ENCODE data around the gene MAPK8IP3. TPM values are rescaled to one million over a fixed set of nuclear protein-coding genes. Genes with fewer than 3 reads are reported as not detected.

The MAPK8IP3 gene
- total RNA-seq, 1 donor from 2014 or later: 46.1 TPM

DNA sequence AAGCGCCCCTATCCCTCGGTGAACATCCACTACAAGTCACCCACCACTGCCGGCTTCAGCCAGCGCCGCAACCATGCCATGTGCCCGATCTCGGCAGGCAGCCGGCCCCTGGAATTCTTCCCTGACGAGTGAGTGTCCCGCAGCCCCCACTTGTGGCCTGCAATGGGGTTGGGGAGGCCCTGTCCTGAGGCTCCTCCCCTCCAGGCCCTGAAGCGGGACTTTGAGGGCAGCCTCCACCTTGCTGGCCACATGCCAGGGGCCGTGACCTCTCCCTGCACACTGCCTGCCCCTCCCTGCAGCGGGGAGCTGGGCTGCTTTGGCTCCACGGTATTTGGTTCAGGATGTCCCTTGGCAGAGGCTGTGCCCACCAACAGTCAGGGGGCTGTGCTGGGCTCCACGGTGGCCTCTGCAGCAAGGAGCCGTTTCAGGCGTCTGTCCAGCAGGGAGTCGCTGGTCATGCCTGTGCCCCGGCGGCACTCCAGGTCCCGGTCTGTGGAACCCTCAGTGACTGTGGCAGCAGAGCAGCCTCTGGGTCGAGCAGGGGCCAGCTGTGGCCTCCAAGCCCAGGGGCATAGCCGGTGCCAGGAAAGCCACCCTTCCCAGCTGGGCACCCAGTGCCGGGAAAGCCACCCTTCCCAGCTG lies 57.0 kb downstream of the MAPK8IP3 start:
- no peak for DNase-seq

DNA sequence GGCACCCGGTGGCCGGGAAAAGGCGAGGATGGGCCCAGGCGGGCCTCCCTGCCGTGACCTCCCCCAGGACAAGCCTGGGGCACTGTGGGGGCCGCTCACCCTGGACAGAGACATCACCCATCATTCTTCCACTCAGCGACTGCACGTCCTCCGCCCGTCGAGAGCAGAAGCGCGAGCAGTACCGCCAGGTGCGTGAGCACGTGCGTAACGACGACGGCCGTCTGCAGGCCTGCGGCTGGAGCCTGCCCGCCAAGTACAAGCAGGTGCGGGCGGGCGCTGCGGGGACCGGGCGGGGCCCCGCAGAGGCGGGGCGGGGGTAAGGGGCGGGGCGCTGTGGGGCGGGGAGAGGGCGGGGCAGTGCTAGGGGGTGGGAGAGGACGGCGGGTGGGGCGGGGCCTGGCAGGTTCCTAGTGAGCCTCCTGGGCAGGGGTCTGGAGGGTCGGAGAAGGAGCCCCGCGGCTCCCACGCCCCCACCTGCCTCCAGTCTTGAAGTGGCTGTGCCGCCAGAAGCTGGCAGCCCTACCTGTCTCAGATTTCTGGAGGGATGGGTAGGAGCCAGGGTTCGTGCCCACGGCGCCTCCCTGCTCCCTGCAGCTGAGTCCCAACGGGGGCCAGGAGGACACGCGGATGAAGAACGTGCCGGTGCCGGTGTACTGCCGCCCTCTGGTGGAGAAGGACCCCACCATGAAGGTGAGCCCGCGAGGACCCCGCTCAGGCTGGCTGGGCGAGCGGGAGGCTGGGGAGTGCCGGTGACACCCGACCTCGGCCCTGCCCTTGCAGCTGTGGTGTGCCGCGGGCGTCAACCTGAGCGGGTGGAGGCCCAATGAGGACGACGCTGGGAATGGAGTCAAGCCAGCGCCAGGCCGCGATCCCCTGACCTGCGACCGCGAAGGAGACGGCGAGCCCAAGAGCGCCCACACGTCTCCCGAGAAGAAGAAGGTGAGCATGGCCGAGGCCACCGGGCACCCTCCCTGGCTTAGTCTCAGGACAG lies 57.8 kb downstream of the MAPK8IP3 start:
- DNase-seq: no peak

DNA sequence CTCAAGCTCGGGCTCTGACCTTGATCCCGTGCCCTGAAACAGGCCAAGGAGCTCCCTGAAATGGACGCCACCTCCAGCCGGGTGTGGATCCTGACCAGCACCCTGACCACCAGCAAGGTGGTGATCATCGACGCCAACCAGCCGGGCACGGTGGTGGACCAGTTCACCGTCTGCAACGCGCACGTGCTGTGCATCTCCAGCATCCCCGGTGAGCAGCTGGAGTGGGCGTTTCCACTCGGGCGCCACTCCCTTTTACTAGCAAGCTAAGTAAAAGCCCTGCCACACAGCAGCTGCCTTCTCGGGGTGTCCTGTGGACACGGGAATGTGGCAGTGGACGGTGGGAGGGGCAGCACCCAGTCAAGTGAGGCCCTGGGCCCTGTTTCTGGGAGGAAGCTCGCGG lies 59.0 kb downstream of the MAPK8IP3 start:
- DNase-seq: no peak

DNA sequence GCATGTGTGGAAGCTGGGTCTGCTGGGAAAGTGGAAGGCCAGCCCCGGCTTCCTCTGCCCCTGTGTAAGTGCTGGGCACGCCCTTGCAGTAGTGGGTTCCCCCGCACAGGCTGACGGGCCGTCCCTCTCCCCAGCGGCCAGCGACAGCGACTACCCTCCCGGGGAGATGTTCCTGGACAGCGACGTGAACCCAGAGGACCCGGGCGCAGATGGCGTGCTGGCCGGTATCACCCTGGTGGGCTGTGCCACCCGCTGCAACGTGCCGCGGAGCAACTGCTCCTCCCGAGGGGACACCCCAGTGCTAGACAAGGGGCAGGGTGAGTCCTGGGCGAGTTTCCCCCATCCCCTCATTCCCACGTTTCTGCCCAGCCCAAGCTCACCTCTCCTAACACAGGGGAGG lies 59.8 kb downstream of the MAPK8IP3 start:
- no peak for DNase-seq

DNA sequence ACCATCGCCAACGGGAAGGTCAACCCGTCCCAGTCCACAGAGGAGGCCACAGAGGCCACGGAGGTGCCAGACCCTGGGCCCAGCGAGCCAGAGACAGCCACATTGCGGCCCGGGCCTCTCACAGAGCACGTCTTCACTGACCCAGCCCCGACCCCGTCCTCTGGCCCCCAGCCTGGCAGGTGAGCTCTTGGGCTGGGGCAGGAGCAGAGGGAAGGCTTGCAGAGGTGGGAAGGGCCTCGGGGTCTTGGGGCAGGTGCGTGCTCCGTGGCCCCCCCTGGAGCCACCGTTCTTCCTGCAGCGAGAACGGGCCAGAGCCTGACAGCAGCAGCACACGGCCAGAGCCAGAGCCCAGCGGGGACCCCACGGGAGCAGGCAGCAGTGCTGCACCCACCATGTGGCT lies 60.2 kb downstream of the MAPK8IP3 start:
- DNase-seq: no peak

DNA sequence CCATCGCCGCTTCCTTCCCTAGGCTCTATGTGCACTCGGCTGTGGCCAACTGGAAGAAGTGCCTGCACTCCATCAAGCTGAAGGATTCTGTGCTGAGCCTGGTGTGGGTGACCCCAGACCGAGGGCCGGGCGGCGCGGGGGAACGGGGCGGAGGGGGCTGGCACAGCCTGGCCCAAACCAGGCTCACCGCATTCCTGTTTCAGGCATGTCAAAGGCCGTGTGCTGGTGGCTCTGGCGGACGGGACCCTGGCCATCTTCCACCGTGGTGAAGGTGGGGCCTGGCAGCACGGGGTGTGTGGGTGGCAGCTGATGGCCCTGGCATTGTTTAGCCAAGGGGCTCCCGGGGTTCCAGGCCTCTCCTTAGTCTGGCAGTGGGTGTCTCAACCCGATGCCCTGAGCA lies 60.7 kb downstream of the MAPK8IP3 start:
- DNase-seq: no peak

DNA sequence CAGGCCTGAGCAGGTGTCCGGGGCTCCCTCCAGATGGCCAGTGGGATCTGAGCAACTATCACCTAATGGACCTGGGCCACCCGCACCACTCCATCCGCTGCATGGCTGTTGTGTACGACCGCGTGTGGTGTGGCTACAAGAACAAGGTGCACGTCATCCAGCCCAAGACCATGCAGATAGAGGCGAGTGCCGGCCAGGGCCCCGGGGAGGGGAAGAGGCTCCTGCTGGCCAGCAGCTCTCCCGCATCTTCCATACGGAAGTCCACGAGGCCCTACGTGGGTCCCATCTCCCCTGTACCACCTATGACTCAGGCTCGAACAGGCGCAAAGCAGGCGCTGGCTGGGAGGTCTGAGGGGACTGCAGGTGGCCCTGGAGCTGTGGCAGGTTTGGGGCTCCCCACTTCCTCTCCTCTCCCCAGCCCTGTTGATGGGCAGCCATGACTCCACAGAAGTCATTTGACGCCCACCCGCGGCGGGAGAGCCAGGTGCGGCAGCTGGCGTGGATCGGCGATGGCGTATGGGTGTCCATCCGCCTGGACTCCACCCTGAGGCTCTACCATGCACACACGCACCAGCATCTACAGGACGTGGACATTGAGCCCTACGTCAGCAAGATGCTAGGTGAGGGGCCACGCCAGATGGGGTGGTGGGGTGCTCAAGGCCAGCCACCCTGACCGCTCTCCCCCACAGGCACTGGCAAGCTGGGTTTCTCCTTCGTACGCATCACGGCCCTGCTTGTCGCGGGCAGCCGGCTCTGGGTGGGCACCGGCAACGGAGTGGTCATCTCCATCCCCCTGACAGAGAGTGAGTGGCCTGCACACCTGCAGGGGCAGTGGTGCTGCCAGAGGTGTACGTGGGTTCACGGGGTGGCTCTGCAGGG lies 61.4 kb downstream of the MAPK8IP3 start:
- no peak for DNase-seq

DNA sequence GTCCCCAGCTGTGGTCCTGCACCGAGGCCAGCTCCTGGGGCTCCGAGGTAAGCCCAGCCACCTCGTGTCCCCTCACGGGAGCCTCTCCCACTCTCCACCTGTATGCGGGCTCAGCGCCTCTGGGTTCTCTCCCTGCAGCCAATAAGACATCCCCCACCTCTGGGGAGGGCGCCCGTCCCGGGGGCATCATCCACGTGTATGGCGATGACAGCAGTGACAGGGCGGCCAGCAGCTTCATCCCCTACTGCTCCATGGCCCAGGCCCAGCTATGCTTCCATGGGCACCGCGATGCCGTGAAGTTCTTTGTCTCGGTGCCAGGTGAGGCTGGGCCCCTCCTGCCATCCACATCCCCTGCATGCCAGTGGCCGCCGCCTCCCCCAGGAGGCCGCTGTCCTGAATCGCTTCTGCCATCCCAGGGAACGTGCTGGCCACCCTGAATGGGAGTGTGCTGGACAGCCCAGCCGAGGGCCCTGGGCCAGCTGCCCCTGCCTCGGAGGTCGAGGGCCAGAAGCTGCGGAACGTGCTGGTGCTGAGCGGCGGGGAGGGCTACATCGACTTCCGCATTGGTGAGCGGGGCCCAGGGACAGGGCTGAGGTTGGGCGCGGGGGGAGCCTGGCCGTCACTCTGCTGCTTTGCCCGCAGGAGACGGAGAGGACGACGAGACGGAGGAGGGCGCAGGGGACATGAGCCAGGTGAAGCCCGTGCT lies 62.2 kb downstream of the MAPK8IP3 start:
- DNase-seq: no peak

DNA sequence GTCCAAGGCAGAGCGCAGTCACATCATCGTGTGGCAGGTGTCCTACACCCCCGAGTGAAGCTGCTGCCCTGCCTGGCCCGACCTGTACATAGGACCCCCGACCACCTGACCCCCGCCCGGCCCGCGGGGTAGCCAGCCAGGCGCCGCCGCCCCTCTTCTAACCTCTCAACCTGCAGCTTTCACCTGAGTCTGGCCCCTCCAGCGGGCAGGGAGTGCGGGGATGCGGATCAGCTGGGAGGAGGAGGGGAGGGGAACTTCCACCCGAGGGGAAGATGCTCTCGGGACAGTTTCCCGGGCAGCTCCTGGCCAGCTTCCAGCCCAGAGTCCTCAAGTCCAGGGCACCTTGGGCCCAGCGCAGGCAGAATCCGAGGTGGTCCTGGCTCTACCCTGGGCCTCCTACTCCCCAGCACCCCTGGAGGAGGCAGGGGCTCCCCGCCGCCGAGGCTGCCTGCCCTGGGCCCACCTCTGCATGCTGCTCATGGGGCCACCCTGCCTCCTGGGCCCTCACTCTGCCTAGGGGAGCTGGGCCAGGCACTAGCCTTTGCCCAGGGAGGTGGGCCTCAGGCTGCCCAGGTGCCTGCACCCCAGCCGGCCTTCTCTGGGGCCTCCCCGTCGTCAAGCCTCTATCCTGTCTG lies 62.9 kb downstream of the MAPK8IP3 start:
- no peak for DNase-seq

DNA sequence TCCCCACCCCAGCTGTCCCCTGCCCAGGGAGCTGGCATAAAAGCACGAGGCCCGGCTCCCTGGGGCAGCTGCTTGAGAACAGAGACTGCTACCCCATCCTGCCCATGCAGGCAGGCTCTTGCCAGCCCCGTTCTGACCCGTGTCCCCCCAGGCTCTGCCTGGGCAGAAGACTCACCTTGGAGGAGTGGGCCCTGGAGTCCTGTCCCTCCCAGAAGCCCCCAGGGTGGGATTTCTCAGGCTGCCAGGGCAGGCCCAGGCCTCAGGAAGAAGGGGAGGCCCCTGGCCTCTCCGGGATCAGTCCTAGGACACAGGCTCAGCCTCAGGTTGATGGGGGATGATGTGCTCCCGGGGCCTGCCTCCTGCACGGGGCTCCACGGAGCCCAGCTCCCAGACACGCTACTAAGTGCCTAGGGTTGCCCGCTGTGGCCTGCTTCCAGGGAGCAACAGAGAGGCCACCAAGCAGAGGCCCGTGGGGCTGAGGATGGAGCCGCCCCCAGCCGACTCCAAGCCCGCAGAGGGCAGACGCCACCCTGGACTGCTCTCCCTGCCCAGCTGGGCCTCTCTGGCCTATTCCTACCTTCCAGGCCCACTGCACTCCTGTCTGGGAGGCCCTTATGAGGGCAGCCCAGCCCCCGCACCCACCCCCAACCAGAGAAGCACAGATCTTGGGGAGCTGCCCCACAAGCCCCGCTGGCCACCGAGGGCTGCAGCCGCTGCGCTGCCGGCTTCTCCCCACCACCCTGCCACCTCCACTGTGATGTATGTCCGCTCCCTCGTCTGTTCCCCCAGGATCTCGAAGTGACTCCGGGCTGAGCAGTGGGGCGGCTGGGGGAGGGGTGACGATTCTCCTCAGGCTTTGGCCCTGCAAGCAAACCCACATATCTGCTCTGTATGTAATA lies 63.7 kb downstream of the MAPK8IP3 start:
- DNase-seq: no peak

DNA sequence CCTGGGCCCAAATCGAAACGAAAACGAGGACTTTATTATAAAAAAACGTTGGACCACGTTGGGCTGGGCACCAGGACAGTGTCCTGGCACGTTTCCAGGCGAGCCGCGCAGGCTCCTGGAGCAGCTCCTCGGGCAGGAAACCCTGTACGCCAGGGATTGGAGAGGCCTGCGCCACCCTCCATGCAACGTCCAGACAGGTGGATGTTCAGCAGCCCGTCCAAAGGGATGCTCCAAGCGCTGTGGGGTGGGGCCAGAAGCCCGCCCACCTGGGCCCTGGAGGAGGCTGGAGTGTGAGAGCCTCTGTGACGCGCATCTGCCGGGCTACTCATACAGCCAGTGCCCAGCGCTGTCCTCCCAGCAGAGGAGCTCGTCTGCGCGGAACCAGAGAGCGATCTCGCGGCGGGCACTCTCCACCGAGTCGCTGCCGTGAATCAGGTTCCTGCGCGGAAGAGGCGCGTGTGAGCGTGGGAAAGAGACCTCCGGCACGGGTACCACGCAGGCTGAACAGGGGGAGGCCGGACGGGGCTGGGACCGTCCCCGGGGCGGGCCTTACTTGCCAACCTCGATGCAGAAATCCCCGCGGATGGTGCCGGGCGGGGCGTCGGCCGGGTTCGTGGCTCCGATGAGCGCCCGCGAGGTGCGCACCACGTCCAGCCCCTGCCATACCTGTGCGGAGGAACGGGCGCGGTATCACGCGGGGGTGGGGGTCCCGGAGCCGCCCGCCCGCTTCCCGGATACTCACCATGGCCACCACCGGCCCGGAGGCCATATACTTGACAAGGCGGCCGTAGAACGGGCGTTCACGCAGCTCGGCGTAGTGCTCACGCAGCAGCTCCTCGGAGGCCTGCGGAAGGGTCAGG lies 64.6 kb downstream of the MAPK8IP3 start:
- DNase-seq: no peak

DNA sequence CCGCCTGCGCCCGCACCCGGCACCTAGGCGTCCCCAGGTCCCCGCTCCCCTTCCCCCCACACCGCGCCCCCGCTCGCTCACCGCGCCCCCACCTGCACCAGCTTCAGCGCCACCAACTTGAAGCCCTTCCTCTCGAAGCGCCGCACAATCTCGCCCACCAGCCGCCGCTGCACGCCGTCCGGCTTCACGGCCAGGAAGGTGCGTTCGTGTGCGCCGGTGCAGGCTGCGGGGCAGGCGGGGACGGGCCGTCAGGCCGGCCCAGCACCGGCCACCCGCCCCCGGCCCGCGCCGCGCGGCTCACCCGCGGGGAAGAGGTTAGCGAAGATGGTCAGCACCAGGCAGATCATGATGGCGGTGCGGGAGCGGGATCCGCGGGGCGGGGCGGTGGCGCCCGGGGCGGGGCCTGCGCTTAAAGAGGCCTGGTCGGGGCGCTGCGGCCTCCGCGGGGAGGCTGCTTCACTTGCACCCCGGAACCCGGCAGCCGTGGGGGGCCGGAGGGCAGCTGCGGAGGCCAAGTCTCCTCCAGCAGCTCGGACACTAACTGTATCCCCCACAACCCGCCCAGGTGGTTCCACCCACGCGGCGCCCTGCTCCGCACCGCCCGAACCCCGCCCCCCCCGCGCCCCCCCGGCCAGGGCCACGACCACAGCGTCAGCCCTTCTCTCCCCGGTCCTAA lies 65.3 kb downstream of the MAPK8IP3 start, which contains the start of gene NME3:
TSS of gene NME3 (minus strand) at position 356 of the 676 bp plus-strand sequence. CDS start at position 347, 9 bp downstream.
- DNase-seq: no peak

DNA sequence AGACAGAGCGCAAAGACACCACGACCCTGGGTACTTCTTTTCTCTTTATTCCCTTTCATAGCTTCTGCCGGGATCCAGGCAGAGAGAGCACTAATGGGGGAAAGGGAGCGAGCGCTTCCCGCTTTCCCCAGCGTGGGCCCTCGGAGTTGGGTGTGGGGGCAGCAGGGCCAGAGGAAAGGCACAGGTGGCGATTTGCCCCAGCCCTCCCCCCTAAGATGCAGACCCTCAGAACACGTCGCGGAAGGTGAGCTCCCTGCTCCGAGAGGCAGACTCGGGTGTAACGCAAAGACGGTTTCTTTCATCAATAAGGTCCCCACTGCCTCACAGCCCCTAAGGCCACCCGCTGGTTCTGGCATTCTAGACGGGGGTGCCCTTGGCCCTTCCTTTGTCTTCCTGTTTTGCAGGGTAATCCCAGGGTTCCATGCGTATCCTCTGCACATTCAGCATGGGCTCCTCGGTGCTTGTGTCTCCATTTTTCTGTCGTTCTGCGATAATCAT lies 65.9 kb downstream of the MAPK8IP3 start:
- DNase-seq: peak; percentile 23

DNA sequence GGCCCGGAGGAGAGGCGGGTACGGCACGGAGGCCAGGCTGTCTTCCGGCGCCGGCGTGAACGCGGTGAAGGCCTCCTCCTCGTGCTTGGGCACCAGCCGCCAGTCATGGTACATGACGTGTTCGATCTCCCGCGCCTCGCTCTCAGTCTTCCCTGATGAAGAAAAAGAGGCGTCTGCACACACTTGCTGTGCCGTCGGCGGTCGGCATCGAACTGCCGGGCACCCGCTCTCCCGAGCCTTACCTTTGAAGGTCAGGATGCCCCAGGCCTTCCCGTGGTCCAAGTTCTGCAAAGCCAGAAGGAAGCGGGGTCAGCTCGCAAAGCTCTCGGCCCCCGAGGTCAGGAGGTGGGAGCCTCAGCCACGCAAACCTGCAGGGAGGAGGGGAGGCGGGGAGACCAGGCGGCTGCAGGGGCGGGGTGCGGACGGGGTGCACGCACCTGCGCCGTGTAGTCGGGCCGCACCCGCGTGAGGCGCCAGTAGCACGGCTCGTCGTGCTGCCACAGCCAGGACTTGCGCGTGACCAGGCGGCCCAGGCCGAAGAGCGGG lies 66.4 kb downstream of the MAPK8IP3 start, which contains the start of gene EME2:
TSS of gene EME2 (plus strand) at position 449 of the 546 bp plus-strand sequence. CDS start 418 bp downstream, outside the sequence.
- no peak for DNase-seq

DNA sequence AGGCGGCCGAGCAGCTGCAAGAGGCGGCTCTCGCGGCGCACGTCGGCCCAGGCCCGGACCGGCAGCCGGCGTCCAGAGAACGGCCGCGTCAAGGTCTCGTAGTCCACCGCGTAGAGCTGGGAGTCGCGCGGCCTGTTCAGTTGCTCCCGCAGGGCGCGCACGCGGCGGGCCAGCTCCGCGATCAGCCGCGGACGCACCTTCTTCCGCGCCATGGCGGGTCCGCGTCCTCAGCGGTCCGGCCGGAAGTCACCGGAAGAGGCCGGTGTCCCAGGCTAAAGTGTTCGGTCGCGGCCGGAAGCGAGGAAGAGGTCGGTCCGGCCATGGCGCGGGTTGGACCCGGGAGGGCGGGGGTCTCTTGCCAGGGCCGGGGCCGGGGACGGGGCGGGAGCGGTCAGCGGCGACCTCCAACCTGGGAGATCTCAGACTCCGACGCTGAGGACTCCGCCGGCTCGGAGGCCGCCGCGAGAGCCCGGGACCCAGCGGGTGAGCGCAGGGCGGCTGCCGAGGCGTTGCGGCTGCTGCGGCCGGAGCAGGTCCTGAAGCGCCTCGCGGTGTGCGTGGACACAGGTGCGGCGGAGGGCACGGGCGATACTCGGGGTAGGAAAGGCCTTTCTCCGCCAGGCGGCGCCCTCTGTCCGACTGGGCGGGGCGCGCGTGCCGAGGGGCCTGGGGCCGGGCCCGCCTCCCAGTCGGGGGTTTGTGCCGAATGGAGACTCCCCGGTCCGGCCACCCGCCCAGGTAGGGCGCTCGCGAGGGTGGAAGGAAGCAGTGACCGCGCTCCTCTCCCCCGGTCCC lies 67.1 kb downstream of the MAPK8IP3 start, which contains the start of gene MRPS34:
TSS of gene MRPS34 (minus strand) at position 227 of the 795 bp plus-strand sequence. CDS start at position 212, 15 bp downstream.
- DNase-seq: peak; percentile 57

DNA sequence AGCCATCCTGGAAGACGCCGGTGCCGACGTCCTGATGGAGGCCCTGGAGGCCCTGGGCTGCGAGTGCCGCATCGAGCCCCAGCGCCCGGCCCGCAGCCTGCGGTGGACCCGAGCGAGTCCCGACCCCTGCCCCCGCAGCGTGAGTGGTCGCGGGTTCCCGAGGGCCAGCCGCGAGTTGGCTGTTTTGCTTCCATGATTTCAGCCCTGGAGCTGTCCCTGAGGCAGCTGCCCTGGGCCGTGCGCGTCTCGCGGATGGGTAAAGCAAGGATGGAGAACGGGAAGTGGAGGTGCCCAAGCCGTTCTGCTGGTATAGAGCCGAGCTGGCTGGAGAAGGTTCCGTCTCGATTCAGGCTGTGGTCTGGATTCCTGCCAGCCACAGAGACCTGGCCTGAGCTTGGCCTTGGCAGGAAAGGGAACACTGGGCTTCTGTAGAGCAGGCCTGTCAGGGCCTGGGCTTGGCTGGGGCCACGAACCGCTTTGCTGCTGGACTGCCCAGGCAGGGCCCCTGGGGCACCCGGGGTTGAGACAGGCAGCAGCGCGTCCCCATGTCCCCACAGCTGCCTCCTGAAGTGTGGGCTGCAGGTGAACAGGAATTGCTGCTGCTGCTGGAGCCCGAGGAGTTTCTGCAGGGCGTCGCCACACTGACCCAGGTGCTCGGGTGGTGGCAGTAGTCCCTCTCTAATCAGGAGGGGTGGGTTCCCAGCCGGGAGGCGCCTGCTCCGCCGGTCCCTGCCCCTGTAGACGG lies 67.9 kb downstream of the MAPK8IP3 start:
- DNase-seq: no peak
